HT-29 (cell line): ENCODE measurements around the gene ARHGEF16. TPM values are rescaled to one million over a fixed set of nuclear protein-coding genes. Genes with fewer than 3 reads are reported as not detected.

Experiments used
- DNase-seq: peaks from one replicate; pipeline ENCODE4 v3.0.0-alpha.2; 2015; ENCODE audit warnings: low spot score
- total RNA-seq: library from RNA; depleted of rRNA; stranded (reverse); fragments of >200 nt; shearing (Covaris generic); gene quantifications from 2 replicates; pipeline ENCODE4 v1.2.3, GENCODE V29; 2014

ARHGEF16 gene
- total RNA-seq, 1 experiment from 2014 or later = 124 TPM

DNA sequence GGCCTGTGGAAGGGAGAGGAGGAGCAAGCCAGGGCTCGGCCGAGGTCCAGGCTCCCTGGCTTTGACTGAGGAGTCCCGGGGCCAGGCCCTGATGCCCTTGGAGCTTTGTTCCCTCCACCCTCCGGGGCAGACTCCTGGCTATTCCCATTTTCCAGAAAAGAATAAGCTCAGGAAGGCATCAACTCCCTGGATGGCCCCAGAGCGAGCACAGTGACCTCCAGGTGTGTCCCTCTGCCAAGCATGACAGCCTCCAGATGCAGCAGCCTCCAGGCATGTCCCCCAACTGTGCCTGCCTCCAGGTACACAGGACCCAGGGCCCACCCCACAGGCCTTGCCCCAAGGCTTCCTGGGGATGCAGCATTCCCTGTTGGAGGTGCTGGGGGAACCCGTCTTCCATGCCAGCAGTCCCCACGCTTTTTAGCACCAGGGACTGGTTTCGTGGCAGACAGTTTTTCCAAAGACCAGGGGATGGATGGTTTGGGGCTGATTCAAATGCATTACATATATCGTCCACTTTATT, 15.7 kb upstream of the ARHGEF16 start:
- no peak for DNase-seq

DNA sequence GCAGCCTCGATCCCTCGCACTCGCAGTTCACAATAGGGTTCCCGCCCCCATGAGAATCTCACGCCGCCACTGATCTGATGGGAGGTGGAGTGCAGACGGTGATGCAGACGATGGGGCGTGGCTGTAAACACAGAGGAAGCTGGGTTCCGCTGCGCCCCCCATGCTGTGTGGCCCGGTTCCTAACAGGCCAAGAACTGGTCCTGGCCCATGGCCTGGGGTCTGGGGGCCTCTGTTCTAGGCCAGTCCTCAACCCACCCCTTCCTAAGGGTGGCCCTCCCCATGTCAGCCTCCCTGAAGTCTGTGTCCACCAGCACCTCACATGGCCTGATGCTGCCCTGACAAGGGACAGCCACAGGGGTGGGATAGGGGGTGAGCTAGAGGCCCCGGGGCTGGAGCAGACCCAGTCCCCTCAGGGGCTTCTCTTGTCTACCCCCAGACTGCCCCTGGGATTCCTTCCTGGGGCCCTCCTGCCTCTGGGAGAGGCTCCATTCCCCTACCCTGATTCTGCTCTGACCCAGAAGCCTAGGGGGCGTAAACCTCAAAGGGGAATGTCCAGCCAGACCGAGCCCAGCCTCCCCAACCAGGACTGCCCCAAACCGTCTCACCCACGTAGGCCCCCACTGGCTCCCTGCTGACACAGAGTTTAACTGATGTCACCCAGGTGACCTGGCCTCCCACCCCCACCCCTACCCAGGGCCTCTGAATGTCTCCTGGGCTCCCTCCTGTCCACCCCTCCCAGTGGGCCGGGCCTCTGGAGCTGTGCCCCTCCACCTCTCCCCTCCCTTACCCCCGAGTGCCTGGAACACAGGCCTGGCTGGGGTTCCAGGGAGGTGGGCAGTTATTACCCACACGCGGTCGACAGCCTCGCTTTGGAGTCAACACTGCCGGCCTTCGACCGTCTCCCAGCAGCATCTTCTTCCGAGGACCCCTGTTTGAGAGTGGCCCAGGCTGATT, 14.8 kb upstream of the ARHGEF16 start:
- DNase-seq = no peak

DNA sequence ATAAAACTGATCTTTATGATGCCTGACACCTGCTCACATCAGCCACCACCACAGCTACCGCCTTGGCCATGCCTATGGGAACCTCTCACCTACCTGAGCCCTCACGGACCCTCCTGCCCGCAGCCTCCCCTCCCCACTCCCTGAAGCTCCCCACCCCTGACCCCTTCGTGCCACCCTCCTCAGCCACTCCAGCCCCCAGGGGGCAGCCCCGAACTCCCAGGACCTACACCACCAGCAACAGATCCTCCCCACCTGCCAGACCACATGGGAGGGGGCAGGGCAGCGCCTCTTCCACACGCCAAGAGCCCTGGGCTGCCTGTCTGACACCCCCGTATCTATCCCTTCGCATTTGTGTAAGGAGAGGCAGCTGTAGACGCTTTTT, 14.2 kb upstream of the ARHGEF16 start:
- DNase-seq = no peak

DNA sequence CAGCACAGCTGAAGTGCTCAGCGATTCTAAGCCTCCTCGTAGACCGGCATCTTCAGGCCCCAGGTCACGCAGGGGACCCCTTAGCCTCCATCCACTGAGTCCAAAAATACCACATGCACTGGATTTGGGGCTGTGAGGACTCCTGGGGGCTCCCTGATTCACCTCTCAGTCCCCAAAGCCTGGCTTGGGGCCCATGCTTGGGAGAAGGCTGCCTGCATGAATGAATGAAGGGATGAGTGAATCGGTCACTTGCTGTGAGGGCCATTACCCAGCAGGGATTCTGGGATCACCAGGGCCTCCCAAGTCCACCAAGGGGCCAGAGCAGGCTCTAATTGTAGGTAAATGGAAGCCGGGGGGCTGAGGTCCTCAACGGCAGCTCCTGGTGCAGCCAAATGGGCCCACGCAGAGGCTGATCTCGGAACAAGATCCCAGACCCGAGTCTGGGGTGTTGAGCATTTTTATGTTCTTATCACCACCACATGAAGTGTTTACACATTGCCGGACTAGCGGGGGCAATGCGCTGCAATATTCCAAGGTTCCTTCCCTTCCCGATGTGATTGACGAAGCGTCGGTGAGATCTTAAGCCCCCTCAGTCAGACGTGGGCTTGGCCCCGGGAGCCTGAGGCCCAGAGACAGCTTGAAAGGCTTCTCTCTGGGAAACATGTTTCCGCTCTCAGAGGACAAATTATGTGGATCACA, 13.6 kb upstream of the ARHGEF16 start:
- DNase-seq = no peak

DNA sequence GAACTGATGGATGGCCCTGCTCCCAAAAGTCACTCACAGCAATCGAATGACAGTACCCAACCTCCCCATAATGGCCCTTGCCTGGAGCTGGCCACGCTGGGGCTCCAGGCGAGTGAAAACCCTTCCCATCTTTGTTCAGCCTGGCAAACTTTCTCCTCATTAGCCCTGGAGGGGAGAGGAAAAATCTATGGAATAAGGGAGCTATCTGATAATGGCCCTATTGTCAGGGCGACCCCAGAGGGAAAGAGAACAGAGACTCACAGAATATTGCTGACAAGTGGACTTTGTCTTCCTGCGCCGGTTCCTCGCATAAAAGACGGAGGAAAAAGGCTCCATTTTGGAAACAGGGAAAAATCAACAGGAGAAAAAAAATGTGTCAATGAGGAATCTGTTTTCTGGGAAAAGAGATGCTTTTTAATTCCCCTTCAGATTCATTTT, 13.0 kb upstream of the ARHGEF16 start:
- no peak for DNase-seq

DNA sequence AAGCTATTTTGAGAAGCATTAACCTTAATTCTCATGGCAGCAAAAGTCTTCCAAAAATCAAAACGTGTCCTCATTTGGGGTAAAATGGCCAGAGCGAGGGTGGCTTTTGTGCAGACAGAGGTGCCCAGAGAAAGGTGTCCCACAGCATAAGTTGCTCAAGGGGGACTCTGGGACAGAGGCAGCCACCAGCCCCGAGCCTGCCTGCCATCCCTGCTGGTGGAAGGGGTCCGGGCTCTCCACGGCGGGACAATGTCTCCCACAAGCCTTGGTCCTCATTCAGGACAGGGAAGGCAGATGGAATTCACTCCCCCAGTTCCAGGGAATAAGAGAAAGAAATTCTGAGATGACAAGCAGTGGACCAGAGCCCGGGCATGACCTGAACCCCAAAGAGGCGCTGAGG, 12.6 kb upstream of the ARHGEF16 start:
- DNase-seq = no peak

DNA sequence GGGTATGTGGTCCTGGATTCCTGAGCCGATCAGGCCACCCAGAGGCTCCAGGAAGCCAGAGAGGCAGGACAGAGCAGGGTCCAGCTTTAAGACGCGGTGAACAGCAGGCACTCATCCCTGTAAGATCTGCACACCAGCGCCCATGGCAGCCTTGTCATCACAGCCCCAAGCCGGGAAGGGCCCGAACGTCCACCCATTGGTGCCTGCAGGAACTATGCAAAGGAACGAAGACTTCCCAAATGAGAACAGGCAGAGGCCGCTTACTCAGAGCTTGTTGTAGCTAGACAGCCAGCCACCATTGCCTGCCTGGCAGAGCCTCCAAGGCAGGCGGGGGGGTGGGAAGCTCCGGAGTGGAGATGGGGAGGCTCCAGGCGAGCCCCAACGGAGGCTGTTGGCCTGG, 12.1 kb upstream of the ARHGEF16 start:
- DNase-seq = no peak

DNA sequence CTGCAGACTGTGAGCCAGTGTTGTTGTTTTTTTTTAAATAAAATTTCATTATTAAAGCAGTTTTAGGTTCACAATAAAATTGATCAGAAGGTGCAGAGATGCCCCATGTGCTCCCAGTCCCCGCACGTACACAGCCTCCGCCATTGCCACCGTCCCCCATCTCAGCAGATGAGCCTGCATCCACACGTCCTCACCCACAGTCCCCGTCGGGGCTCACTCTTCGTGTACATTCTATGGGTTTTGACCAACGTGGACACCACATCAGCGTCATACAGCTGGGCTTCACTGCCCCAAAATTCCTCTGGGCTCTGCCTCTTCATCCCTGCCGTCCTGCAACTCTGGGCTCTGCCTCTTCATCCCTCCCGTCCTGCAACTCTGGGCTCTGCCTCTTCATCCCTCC, 11.6 kb upstream of the ARHGEF16 start:
- DNase-seq = no peak

DNA sequence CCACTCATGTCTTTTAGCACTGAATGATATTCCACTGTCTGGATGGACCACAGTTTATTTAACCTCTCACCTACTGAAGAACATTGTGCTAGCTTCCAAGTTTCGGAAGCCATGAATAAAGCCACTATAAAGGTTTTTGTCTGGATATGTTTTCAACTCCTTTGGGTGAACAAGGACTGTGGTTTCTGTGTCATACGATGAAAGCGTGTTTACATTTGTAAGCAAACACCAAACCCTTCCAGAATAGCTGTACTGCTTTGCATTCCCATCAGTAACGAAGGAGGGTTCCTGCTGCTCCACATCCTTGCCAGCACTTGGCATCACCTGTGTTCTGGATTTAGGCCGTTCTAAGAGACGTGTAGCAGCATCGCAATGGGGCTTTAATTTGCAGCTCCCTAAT, 10.7 kb upstream of the ARHGEF16 start:
- no peak for DNase-seq

DNA sequence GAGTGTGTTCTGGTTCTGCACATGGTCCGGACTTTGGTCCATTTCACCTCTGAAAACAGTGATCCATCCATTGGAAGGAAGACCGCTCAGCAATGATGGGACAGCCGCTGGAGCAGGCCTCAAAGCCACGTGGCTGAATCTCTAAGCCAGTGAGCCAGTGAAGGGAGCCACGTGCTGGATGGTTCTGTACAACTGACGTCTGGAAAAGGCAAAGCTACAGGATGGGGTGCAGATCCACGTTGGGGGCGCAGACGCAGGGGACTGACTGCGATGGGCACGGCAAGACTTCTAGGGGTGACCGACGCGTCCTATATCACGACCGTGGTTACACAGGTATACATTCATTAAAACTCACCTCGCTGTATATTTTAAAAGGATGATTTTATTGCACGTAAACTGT, 10.2 kb upstream of the ARHGEF16 start:
- no peak for DNase-seq

DNA sequence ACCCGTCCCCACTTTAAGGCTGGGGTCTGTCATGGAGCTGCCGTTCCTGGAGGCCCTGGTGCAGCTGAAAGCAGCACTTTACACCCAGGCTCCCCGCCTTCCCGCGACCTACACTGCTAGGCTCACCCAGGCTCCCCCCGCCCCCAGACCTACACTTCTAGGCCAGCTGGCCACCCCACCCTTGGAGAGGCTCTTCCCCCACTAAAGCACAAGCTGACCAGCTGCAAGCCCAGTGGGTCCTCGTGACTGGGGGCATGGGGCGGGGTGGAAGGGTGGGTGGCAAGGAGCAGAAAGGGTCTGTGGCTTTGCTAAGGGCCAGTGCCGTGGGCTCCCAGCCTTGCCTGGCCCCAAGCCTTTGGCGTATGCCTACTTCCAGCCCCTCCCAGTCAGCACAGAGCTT, 9.7 kb upstream of the ARHGEF16 start:
- DNase-seq = no peak

DNA sequence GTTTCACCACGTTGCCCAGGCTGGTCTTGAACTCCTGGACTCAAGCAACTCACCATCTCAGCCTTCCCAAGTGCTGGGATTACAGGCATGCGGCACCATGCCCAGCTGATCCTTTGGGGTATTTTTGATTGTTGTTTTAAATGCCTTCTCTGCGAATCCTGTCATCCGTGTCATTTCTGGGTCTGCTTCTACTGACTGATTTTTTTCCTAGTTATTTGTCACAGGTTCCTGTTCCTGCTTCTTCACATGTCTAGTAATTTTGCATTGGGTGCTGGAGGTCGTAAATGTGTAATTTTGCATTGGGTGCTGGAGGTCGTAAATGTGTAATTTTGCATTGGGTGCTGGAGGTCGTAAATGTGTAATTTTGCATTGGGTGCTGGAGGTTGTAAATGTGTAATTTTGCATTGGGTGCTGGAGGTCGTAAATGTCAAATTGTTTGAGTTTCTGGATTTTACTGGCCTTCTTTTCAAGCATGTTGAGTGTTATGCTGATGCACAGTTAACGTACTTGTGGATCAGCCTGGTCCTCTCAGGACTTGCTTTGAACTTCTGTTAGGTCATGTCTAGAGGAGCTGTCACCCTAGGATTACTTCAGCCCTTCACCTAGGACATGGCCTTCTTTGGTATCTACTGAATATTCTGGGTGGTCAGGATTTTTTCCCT, 4.1 kb upstream of the ARHGEF16 start:
- no peak for DNase-seq

DNA sequence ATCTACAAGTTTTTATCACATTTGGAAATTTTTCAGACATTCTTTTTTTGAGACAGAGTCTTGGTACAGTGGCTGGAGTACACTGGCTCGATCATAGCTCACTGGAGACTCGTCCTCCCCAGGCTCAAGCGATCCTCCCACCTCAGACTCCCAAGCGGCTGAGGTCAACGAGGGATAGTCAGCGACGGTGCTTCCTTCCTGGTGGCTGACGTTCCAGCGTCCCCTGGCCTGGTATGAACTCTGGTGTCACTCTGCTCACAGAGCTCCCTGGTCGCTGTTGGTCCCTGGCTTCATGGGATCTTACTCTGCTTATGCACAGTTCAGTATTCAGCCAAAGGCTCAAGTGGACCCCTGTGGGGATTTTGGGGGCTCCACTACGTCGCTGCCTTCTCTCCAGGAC, 3.5 kb upstream of the ARHGEF16 start:
- no peak for DNase-seq

DNA sequence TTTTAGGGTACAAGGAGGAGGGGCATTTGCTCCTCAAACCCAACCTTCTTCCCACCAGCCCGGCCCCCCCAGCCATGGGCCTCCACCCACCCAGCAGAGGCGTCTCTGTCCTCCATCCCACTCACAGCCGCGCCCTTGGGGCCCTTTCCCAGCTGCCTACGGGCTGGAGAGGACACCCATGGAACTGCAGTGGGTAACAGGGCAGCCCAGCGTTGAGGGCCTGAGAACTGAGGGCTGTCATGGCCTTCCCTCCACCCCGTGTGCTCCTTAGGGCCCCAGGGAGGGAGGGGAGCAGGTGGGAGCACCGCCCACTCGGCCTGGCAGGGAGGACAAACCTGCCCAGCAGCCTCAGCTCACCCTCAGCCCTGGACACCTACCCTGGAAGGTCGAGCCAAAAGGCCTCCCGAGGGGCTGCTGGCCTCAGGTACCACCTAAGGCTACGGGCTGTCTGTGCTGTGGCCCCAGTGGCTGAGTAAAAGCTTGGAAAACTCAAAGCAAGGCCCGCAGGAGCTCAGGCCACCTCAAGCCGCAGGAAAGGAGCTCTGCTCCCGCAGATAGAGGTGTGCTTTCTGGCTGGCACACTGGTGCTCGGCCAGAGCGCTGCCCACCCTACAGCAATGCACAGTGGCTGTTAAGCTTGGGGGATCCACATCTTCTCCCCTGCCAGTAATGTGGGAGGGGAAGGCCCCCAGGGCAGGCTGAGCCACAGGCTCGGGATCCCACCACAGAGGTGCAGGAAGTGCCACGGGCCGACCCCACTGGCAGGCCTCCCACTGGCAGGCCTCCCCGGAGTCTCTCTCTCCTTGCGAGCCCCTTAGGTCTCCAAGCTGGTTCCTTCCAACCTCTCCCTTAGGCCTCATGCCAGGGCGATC, 2.2 kb upstream of the ARHGEF16 start:
- no peak for DNase-seq

DNA sequence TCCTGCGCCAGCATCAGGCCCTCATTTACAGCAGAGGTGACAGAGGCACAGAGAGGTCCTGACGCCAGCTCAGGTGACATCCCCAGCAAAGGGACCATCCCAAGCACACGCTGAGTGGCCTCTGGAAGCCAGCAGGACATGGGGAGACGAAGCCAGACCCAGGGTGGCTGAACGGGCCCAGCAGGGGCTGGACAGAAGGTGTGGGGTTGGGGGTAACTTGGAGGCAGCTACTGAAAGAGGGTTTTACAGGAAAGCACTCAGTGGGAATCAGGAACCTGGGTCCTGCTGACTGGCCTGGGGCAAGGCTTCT, 1.6 kb upstream of the ARHGEF16 start:
- DNase-seq = no peak

DNA sequence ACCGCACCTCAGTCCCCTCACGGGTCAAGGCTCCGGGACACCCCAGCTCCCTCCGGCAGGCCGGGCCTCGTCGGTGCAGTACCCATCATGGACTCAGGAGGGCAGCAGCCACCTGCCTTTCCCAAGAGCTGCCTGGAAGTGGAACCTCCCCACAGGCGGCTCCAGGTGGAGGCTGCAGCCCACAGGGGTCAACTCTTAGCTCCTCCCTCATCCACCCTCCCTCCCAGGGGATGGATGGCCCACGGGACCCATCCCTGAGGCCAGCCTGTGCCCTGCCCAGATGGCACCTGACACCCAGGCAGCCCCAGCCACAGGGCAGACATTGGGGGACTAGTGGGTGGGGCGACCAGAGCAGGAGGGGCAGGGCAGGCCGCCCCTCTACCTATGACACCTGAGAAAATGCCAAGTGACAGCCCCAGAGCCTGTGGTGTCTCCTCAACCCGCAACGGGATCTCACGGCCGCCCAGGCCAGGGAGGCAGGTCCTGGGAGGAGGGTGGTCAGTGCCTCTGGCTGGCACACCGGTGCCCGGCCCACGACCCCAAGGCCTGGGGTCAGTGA, 1.2 kb upstream of the ARHGEF16 start:
- peak; percentile 88 for DNase-seq

DNA sequence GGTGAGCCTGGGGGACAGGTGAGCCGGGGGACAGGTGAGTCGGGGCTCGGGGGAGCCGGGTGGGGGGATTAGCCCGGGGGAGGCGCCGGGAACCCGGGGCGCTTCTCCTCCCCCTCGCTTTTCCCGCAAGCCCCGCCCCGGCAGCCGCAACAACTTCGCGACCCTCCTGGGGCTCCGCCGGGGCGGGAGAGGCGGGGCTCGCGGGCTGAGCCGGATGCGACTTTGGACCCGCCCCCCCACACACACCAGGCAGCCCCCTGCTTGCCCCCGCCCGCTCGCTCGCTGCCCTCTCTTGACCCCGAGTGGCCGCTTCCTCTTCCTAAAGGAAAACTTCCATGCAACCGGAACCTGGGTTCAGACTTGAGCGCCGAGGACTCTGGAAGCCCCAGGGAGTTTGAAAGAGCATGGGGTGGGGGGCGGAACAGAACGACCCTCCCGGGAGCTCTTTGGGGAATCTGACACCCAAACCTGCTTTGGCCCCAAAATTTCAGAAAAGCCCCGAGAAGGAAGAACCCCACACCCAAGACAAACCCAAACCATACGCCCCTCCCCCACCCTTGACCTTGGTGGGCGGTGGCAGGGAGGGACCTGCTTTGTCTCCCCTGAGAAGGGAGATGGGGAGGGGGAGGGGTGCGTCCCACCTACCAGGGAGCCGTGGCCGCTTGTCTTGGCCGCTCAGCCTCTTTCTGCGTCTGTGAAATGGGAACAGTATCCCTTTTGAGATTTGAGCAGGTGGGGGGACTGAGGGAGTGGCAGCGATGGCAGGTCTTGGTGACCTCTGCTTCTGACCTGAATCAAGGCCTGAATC, 550 bp downstream of the ARHGEF16 start:
- peak; percentile 73 for DNase-seq

DNA sequence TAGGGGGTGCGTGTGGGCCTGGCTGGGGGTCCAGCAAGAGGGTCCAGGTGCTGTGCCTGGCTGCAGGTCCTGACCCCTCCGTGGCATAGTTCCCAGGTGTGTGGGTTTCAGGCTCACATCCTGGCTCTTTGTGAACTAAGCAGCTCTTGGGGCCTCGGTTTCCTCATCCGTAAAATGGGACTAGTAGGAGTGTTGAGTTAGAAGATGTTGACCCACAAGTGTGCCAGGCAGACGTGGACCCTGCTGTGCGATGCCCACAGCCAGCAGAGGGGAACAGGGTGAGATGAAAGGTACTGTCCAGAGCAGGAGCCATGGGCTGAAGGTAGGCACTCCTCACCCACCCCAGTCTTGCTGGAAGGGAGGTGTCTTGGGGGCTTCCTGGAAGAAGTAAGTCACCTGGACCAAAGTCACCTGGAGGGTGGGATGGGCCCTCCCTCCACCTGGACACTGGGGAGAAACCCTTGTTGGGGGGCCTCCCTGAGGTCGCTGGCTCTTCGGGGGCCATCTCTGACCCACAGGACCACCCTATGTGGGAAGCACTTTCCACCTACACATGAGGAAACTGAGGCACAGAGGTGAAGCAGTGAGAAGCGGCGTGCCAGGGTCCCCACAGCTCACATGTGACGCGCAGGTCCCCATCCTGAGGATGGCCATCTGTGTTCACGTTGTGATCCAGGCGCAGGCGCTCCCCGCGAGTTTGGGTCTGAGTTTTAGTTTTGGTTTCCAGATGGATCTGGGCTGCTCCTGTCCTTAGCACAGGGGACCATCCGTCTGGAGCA, 1.4 kb downstream of the ARHGEF16 start:
- no peak for DNase-seq

DNA sequence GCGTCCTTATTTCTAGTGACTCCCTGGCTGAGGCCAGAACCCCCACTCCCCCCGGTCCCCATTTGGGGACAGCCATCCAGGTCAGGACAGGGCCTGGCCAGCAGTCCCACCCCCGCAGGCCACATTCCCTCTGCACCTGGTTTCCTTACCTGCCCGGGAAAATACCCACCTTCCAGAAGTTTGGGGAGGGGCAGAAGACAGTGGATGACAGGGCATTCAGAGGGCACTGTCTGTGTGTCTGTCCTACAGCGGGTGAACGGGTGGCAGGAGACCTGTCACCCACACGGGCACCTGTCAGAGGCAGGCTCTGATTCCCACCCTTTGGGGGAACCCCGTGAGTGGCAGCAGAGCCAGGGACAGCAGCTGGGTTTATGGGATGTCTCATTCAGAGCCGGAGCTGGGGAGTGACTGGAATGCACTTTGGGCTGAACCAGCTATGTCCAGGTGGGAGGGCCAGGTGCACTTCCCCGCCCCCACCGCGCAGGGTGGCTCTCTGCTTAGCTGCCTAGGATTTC, 2.0 kb downstream of the ARHGEF16 start:
- DNase-seq = peak; percentile 87
